Ectodermal cell (in vitro differentiated cells): Measurements from ENCODE around the gene POU2F2.

Source experiments
- H3K27ac ChIP-seq: 2 replicates; pipeline ENCODE4 v1.7.0; 2013; ENCODE audit warnings: mild to moderate bottlenecking, low read depth, low read length; ENCODE audit not compliant: insufficient read depth, poor library complexity, severe bottlenecking
- H3K27me3 ChIP-seq: 2 replicates; pipeline ENCODE4 v1.7.0; 2013; ENCODE audit warnings: mild to moderate bottlenecking, low read length; ENCODE audit not compliant: insufficient read depth, control insufficient read depth, poor library complexity, severe bottlenecking
- H3K36me3 ChIP-seq: one replicate; pipeline ENCODE4 v1.7.0; 2013; ENCODE audit warnings: low read length; ENCODE audit not compliant: control insufficient read depth, insufficient read depth
- H3K4me1 ChIP-seq: one replicate; pipeline ENCODE4 v1.7.0; 2013; ENCODE audit warnings: low read length; ENCODE audit not compliant: control insufficient read depth, insufficient read depth
- H3K4me3 ChIP-seq: 2 replicates; pipeline ENCODE4 v1.7.0; 2013; ENCODE audit warnings: low read depth, low read length, control low read depth; ENCODE audit not compliant: insufficient read depth
- H3K9me3 ChIP-seq: 2 replicates; pipeline ENCODE4 v1.7.0; 2013; ENCODE audit warnings: mild to moderate bottlenecking, low read length, moderate library complexity; ENCODE audit not compliant: control insufficient read depth
- WGBS, 2 experiments: methylation state at CpG; one replicate each; pipeline ENCODE4 v1.1.7; 2013; ENCODE audit warnings: missing lambda C conversion rate in 2 of 2; 5-methylcytosine and 5-hydroxymethylcytosine counted together

Gene POU2F2

DNA sequence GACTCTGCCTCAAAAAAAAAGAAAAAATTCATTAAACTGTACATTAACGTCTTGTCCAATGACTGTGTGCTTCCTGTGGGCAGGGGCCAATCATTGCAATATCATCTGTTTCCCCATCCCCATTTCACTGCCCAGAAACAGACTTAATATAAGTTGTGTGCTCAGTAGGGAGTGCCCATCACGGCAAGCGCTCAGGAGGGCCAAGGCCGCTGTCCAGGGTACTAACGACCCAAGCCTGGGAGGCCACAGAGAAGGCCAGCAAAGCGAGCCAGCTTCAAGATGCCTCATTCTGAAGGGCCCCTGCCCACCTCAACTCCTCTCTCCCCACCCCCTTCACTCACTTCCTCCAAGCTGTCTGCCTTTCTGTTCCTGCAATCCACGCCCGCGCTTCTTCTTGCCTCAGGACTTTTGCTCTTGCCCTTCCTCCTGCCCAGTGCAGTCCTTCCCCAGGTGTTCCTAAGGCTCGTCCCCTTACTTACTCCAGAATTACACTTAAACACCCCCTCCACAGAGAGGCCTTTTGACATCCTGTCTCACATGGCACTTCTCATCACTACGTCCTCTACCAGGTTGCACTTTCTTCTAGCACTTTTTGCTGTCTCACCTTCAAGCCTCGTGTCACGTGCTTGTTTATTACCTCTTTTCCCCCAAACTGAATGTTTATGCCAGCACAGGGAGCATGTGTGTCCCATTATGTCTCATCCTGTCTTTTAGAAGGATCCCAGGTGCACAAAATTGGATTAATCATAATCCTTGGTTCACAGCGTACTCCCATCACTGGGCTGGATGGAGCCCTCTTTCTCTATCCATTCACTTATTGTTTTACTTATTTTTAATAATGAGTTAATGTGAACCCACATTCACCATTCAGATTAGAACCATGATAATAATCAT is 11.3 kb upstream of the POU2F2 start:
- no peaks in the 10 kb centered on the region for H3K9me3 ChIP-seq
- no peaks in the 10 kb centered on the region for H3K36me3 ChIP-seq
- peaks cover 29% of the 10 kb centered on the region for H3K27me3 ChIP-seq
- H3K4me1 ChIP-seq, result no peaks in the 10 kb centered on the region
- no peak overlapping the region for H3K4me3 ChIP-seq
- 45 to 46% methylated on average over 14 of the region's 14 CpGs for WGBS, 2 experiments
- H3K27ac ChIP-seq, result no peak overlapping the region

DNA sequence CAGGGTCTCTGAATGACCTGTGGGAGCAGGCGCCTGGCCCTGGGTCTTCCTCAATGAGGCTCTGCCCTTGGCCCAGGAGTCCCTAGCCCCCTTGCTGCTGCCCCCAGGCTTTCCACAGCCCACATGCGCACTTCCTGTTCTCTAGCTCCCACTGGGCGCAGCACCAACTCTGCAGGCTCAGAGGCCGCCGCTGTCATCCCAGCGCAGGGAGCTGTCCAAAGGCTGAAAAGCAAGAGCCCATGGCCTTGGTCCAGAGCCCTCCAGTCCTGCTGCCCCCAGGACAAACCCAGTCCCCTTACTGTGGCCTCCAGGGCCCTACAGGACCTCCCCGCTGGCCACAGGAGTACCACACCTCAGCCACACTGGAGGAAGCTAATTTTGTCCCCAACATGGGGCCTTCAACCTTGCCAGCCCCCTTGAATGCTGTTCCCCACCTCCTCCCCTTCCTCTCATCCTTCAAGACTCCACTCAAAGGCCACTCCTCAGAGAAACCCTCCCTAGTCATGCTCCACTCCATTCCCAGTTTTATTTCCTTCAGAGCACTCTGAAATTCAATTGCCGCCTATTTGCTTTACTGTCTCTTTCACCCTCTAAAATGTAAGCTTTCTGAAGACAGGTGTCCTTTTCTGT is 8.0 kb upstream of the POU2F2 start:
- Histone ChIP-seq H3K9me3 (no peaks in the 10 kb centered on the region), H3K4me1 (no peaks in the 10 kb centered on the region), H3K27ac (no peak overlapping the region), H3K36me3 (no peaks in the 10 kb centered on the region), H3K4me3 (no peak overlapping the region), H3K27me3 (peaks cover 7% of the 10 kb centered on the region)
- 18 to 20% methylated on average over 8 of the region's 8 CpGs for WGBS, 2 experiments

DNA sequence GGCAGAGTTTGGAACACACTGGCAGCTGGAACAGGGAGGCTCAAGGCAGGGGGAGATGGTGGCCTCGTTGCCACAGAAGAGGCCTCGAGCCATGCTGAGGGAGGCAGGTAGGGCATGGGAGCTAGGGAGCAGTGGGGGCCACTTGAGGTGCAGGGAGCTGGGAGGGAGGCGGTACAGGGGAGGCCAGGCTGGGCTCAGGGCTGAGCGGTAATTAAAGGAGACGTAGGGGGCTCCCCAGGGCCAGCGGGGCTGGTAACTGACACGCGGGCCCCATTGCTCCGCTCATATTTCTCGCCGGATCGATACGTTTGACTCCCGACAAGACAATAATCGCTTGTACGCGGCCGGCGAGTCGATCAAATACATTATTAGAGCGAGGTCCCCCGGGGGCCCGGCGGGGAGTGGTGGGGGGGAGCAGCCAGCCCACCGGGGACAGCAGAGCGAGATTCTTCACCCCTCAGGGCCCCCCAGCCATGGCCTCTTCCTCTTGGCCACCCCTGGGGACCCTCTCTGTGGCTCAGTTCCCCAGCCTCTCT is 2.4 kb upstream of the POU2F2 start:
- Histone ChIP-seq H3K36me3 (no peaks in the 10 kb centered on the region), H3K4me3 (no peak overlapping the region), H3K4me1 (peaks cover 12% of the 10 kb centered on the region), H3K27me3 (peaks cover 31% of the 10 kb centered on the region), H3K27ac (no peak overlapping the region), H3K9me3 (no peaks in the 10 kb centered on the region)
- WGBS, 2 experiments, result 90% methylated on average over 26 of the region's 26 CpGs

DNA sequence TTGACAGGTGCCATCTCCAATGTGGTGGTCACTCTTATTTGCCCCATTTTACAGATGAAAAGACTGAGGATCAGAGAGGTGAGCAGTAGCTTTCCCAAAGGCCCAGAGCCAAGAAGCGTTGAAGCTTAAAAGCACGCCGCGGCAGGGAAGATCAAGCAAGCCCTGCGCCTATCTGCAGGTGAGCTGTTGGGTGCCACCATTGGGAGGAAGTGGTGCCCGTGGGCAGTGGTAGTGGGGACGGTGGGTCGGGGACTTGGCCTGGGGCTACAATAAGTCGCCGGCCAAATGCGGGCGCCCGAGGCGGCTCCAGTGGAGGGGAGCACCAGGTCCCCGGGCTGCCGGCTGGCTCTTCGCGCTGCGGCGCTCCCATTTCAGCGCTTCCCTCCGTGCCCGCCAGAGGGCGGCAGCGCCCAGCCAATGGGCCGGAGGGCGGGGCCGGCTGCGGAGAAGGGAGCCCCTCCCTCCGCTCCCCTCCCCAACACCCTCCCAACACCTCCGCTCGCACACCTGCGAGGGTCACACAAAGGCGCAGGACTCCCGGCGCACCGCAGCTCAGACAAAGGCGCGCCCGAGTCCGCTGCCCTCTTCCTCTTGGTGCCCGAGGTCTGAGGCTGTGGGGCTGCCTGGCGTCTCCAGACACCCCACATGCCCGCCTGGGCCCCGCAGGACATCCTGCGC is 744 bp upstream of the POU2F2 start:
- H3K27ac ChIP-seq, result no peak overlapping the region
- no peaks in the 10 kb centered on the region for H3K36me3 ChIP-seq
- 8 to 9% methylated on average over 46 of the region's 46 CpGs for WGBS, 2 experiments
- H3K9me3 ChIP-seq, result no peaks in the 10 kb centered on the region
- peaks cover 31% of the 10 kb centered on the region for H3K27me3 ChIP-seq
- H3K4me1 ChIP-seq, result peaks cover 12% of the 10 kb centered on the region
- peak overlapping the region; percentile 32 for H3K4me3 ChIP-seq

DNA sequence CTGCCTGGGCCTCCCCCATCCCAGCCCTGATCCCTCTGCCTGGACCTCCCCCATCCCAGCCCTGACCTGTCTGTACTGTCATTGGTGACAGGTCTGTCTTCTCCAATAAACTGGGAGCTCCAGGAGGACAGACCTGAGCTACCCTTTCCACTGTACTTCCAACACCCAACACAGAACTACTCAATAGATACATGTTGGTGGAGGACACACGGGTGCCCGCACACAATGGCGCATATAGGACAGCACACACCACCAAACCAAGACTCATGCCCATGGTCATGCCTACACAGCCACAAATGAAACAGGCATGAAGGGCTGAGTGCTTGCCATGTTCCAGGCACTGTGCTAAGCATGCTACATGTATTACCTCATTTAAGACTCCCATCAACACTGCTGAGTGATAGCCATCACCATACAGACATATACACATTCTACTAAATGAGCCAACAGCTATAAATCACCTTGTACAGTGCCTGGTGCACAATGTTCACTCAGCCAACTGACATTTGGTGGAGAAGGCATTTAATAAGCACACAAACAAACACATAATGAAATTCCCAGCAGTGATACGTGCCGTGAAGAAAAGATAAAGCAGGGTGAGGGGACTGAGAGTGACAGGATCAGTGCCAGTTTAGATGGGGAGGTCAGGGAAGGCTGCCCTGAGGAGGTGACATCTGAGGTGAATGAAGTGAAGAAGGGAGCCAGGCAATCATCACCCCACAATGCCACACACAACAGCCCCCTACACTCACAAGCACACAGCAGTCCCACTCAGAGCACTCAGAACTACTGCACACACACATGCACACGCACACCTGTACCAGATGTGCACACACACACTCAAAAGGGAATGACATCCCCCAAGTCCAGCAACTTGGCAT is 857 bp downstream of the POU2F2 start:
- Histone ChIP-seq H3K4me3 (no peak overlapping the region), H3K9me3 (no peaks in the 10 kb centered on the region), H3K27ac (no peak overlapping the region), H3K36me3 (no peaks in the 10 kb centered on the region), H3K27me3 (peaks cover 31% of the 10 kb centered on the region), H3K4me1 (peaks cover 12% of the 10 kb centered on the region)
- 82 to 93% methylated on average over 6 of the region's 6 CpGs for WGBS, 2 experiments

DNA sequence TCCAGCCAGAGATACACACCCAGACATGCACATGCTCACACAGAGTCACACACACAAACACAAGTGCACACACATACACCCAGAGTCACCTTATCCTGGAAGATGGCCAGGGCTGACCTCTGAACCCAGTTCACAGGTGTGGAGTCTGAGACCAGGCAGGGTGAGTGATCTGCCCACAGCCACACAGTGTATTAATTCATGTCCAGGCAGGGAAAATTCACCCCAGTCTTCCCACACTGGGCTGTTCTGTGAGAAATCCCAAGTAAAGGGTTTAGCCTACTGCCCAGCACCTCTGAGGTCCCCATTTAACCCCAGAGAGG is 2.0 kb downstream of the POU2F2 start:
- Histone ChIP-seq H3K36me3 (no peaks in the 10 kb centered on the region), H3K27me3 (peaks cover 31% of the 10 kb centered on the region), H3K4me3 (no peak overlapping the region), H3K27ac (no peak overlapping the region), H3K9me3 (no peaks in the 10 kb centered on the region), H3K4me1 (peaks cover 12% of the 10 kb centered on the region)

DNA sequence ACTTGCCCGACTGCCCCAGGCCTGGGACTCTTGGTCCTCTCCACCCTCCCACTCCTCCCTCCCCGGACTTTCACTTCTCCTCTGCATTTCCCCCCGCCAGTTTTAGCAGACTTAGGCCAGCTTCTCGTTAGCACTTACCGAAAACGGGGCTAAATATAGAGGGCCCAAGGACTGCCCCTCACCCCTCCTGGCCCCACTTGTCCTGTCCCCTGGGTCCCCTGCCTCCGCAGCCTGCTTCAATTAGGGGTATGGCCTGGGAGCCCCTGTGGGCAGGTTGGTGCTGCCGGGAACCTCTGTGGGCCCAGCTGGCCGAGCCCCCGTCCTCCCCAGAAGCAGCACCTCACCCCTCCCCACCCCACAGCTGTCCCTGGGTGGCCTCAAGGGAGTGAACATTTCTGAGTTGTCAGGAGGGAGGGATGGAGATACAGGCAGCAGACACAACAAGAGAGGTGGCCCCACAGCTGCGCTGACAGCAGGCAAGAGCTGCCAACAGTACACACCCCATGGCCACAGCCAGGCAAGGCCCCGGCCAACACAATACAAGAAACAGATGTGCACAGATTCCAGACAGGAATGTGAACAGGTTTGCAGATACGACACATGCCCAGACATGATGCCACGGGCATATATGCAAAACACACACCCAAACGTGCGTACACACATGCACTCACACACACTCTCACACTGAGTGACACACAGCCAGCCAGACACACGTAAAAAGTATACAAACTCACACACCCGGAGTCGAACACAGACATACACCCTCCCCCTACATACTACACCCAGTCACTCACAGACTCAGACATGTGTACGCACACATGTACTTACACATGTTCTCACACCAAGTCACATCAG is 2.6 kb downstream of the POU2F2 start:
- no peaks in the 10 kb centered on the region for H3K9me3 ChIP-seq
- H3K4me3 ChIP-seq, result no peak overlapping the region
- no peaks in the 10 kb centered on the region for H3K36me3 ChIP-seq
- H3K27ac ChIP-seq, result no peak overlapping the region
- 78 to 79% methylated on average over 20 of the region's 20 CpGs for WGBS, 2 experiments
- peaks cover 31% of the 10 kb centered on the region for H3K27me3 ChIP-seq
- H3K4me1 ChIP-seq, result peaks cover 12% of the 10 kb centered on the region

DNA sequence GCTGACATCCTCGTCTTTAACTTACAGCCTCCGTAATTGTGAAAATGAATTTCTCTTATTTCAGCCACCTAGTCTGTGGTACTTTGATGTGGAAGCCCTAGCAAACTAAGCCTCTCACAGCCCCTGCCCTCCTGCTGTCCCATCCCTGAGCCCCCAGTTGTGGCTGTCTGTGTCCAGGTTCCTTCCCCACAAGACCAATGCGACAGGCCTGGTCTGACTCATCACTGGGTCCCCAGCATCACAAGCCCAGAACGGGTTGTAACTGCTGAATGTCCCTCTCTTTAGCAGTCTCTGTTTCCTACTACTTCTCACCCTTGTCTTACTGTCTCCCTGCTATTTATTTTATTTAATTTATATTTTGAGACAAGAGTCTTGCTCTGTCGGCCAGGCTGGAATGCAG is 5.7 kb downstream of the POU2F2 start:
- peaks cover under 1% of the 10 kb centered on the region for H3K4me1 ChIP-seq
- no peaks in the 10 kb centered on the region for H3K36me3 ChIP-seq
- no peak overlapping the region for H3K27ac ChIP-seq
- H3K27me3 ChIP-seq, result peaks cover 4% of the 10 kb centered on the region
- H3K9me3 ChIP-seq, result no peaks in the 10 kb centered on the region
- no peak overlapping the region for H3K4me3 ChIP-seq
- WGBS, 2 experiments, result 91 to 95% methylated on average over 5 of the region's 5 CpGs

DNA sequence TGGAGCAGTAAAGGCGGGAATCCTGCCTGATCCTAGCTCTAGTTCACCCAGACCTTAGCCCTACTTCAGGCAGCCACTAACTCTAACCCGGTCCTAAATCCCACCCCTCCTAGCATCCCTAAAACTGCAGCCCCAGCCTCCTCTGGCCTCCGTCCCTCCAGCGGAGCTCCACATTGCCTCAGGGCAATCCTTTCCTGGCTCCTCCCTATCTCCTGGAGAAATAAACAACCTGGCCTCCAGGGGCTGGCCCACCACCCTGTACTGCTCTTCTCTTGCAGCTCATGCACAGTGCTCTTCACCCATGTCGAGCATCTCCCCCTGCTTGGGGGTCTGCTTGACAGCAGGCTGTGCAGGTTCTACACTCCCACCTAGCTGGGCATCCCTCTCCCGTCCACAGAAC is 6.7 kb downstream of the POU2F2 start:
- Histone ChIP-seq H3K27me3 (no peaks in the 10 kb centered on the region), H3K4me1 (no peaks in the 10 kb centered on the region), H3K36me3 (no peaks in the 10 kb centered on the region), H3K9me3 (no peaks in the 10 kb centered on the region), H3K4me3 (no peak overlapping the region), H3K27ac (no peak overlapping the region)
- WGBS, 2 experiments, result 65 to 68% methylated on average over 6 of the region's 6 CpGs
